ENCODE measurements around the gene DET1. TPM values are rescaled to one million over a fixed set of nuclear protein-coding genes. Genes with fewer than 3 reads are reported as not detected.
"Not testable (repeated sequence)": the region's sequence is repeated elsewhere in the genome, so short reads cannot be mapped to it uniquely, and the experiment has no call there.

Gene DET1
- total RNA-seq, 1 experiment from 2014 or later: 9.3 TPM

- not testable (repeated sequence) for DNase-seq (ENCODE audit: low spot score)
These were observed 5.4 kb downstream of the DET1 start for GRCh38 chr15:88541111-88541510.

- DNase-seq (ENCODE audit: low spot score): not testable (repeated sequence)
These were observed 6.1 kb downstream of the DET1 start for GRCh38 chr15:88540350-88540749.

GRCh38 chr15:88539441-88539840 lies 7.0 kb downstream of the DET1 start:
- no peak for DNase-seq (ENCODE audit: low spot score)

- no peak for DNase-seq (ENCODE audit: low spot score)
These were observed 7.5 kb downstream of the DET1 start for GRCh38 chr15:88538972-88539371.

- DNase-seq (ENCODE audit: low spot score): no peak
These were observed 8.7 kb downstream of the DET1 start for GRCh38 chr15:88537591-88538317.

GRCh38 chr15:88535607-88536313 lies 10.7 kb downstream of the DET1 start:
- no peak for DNase-seq (ENCODE audit: low spot score)

GRCh38 chr15:88535100-88535499 lies 11.4 kb downstream of the DET1 start:
- DNase-seq (ENCODE audit: low spot score): no peak

GRCh38 chr15:88533376-88533775 lies 13.1 kb downstream of the DET1 start:
- DNase-seq (ENCODE audit: low spot score): no peak

- no peak for DNase-seq (ENCODE audit: low spot score)
These were observed 17.4 kb downstream of the DET1 start for GRCh38 chr15:88529021-88529630.

- no peak for DNase-seq (ENCODE audit: low spot score)
These were observed 20.1 kb downstream of the DET1 start for GRCh38 chr15:88526247-88526879.

GRCh38 chr15:88525418-88525817 lies 21.1 kb downstream of the DET1 start:
- DNase-seq (ENCODE audit: low spot score): no peak

- not testable (repeated sequence) for DNase-seq (ENCODE audit: low spot score)
These were observed 22.4 kb downstream of the DET1 start for GRCh38 chr15:88524094-88524493.

- no peak for DNase-seq (ENCODE audit: low spot score)
These were observed 27.6 kb downstream of the DET1 start for GRCh38 chr15:88518903-88519302.

GRCh38 chr15:88513195-88513594 lies 33.3 kb downstream of the DET1 start:
- DNase-seq (ENCODE audit: low spot score): peak; percentile 12

- DNase-seq (ENCODE audit: low spot score): no peak
These were observed 33.9 kb downstream of the DET1 start for GRCh38 chr15:88512601-88513000.

- no peak for DNase-seq (ENCODE audit: low spot score)
These were observed 34.4 kb downstream of the DET1 start for GRCh38 chr15:88512078-88512477.

- no peak for DNase-seq (ENCODE audit: low spot score)
These were observed 35.3 kb downstream of the DET1 start for GRCh38 chr15:88511161-88511560.

GRCh38 chr15:88509964-88510363 lies 36.5 kb downstream of the DET1 start:
- DNase-seq (ENCODE audit: low spot score): no peak

- DNase-seq (ENCODE audit: low spot score): no peak
These were observed 37.2 kb downstream of the DET1 start for GRCh38 chr15:88509321-88509720.

GRCh38 chr15:88506628-88507027 lies 39.9 kb downstream of the DET1 start:
- peak; percentile 21 for DNase-seq (ENCODE audit: low spot score)

GRCh38 chr15:88505721-88506120 lies 40.8 kb downstream of the DET1 start:
- peak; percentile 91 for DNase-seq (ENCODE audit: low spot score)

GRCh38 chr15:88504445-88504844 lies 42.0 kb downstream of the DET1 start:
- no peak for DNase-seq (ENCODE audit: low spot score)
